H9 (cell line): Measurements from ENCODE around the gene DEPDC5. TPM values are rescaled to one million over a fixed set of nuclear protein-coding genes. Genes with fewer than 3 reads are reported as not detected.

Experiments
- DNase-seq: peaks from one replicate; pipeline ENCODE4 v3.0.0-alpha.2; 2017
- H2AFZ ChIP-seq: one replicate; pipeline ENCODE4 v1.6.1; 2013; ENCODE audit warnings: mild to moderate bottlenecking, low read length, control low read depth, moderate library complexity
- H2AK5ac ChIP-seq: 2 replicates; pipeline ENCODE4 v1.6.1; 2013; ENCODE audit warnings: low read length, control low read depth, mixed read lengths; ENCODE audit not compliant: insufficient read length
- H2BK120ac ChIP-seq: one replicate; pipeline ENCODE4 v1.6.1; 2013; ENCODE audit warnings: low read depth, mild to moderate bottlenecking, low read length, control low read depth, inconsistent platforms; ENCODE audit not compliant: poor library complexity, severe bottlenecking
- H2BK12ac ChIP-seq: 2 replicates; pipeline ENCODE4 v1.6.1; 2013; ENCODE audit warnings: low read length, control low read depth, mixed read lengths, low read depth; ENCODE audit not compliant: insufficient read length
- H2BK15ac ChIP-seq: 2 replicates; pipeline ENCODE4 v1.6.1; 2013; ENCODE audit warnings: low read depth, low read length, control low read depth
- H2BK20ac ChIP-seq: one replicate; pipeline ENCODE4 v1.6.1; 2013; ENCODE audit warnings: low read depth, mild to moderate bottlenecking, low read length, control low read depth, inconsistent platforms; ENCODE audit not compliant: poor library complexity, severe bottlenecking
- H2BK5ac ChIP-seq: 2 replicates; pipeline ENCODE4 v1.6.1; 2013; ENCODE audit warnings: low read length, control low read depth, mixed read lengths; ENCODE audit not compliant: insufficient read length
- H3K14ac ChIP-seq: 2 replicates; pipeline ENCODE4 v1.6.1; 2013; ENCODE audit warnings: low read length, control low read depth; ENCODE audit not compliant: insufficient read depth
- H3K18ac ChIP-seq: 2 replicates; pipeline ENCODE4 v1.6.1; 2013; ENCODE audit warnings: low read depth, mild to moderate bottlenecking, mixed read lengths, low read length, control low read depth; ENCODE audit not compliant: insufficient read length
- H3K23ac ChIP-seq: 2 replicates; pipeline ENCODE4 v1.6.1; 2013; ENCODE audit warnings: low read length, control low read depth, mixed read lengths, low read depth; ENCODE audit not compliant: insufficient read length
- H3K23me2 ChIP-seq: 2 replicates; pipeline ENCODE4 v1.6.1; 2013; ENCODE audit warnings: low read depth, mild to moderate bottlenecking, mixed read lengths, low read length, control low read depth; ENCODE audit not compliant: insufficient read length, poor library complexity, severe bottlenecking
- H3K27ac ChIP-seq: 2 replicates; pipeline ENCODE4 v1.5.1; 2013; ENCODE audit warnings: low read length, control low read depth, mixed read lengths, low read depth; ENCODE audit not compliant: insufficient read length
- H3K27me3 ChIP-seq: 2 replicates; pipeline ENCODE4 v1.6.1; 2013; ENCODE audit warnings: low read length, control low read depth, inconsistent platforms; ENCODE audit not compliant: insufficient read depth
- H3K4ac ChIP-seq: 2 replicates; pipeline ENCODE4 v1.6.1; 2013; ENCODE audit warnings: low read depth, mild to moderate bottlenecking, control low read depth, inconsistent platforms, low read length, moderate library complexity
- H3K4me1 ChIP-seq: 2 replicates; pipeline ENCODE4 v1.6.1; 2013; ENCODE audit warnings: low read length, control low read depth, inconsistent platforms; ENCODE audit not compliant: insufficient read depth
- H3K4me2 ChIP-seq: 2 replicates; pipeline ENCODE4 v1.6.1; 2013; ENCODE audit warnings: low read length, control low read depth, mixed read lengths; ENCODE audit not compliant: insufficient read length, insufficient read depth
- H3K56ac ChIP-seq: 2 replicates; pipeline ENCODE4 v1.6.1; 2013; ENCODE audit warnings: low read depth, mild to moderate bottlenecking, mixed read lengths, low read length, control low read depth; ENCODE audit not compliant: insufficient read length
- H3K79me1 ChIP-seq: 2 replicates; pipeline ENCODE4 v1.6.1; 2013; ENCODE audit warnings: low read depth, mild to moderate bottlenecking, moderate library complexity, low read length, control low read depth, inconsistent platforms; ENCODE audit not compliant: insufficient read depth, poor library complexity, severe bottlenecking
- H3K79me2 ChIP-seq: 2 replicates; pipeline ENCODE4 v1.6.1; 2013; ENCODE audit warnings: low read length, control low read depth, inconsistent platforms; ENCODE audit not compliant: insufficient read depth
- H3K9ac ChIP-seq: 2 replicates; pipeline ENCODE4 v1.6.1; 2013; ENCODE audit warnings: low read length, control low read depth, mixed read lengths; ENCODE audit not compliant: insufficient read length; ENCODE audit errors: extremely low read depth
- H3K9me3 ChIP-seq: one replicate; pipeline ENCODE4 v1.6.1; 2013; ENCODE audit warnings: low read depth, low read length, inconsistent platforms; ENCODE audit not compliant: control insufficient read depth
- H3T11ph ChIP-seq: one replicate; pipeline ENCODE4 v1.6.1; 2013; ENCODE audit warnings: mild to moderate bottlenecking, low read length, control low read depth, inconsistent platforms
- H4K20me1 ChIP-seq: one replicate; pipeline ENCODE4 v1.6.1; 2013; ENCODE audit not compliant: control insufficient read depth, insufficient read length, insufficient read depth
- H4K5ac ChIP-seq: 2 replicates; pipeline ENCODE4 v1.6.1; 2013; ENCODE audit warnings: low read depth, mild to moderate bottlenecking, mixed read lengths, low read length, control low read depth; ENCODE audit not compliant: insufficient read length
- H4K8ac ChIP-seq: replicated peaks from 2 replicates; pipeline ENCODE4 v1.6.1; 2013; ENCODE audit warnings: low read length, control low read depth, mixed read lengths, low read depth; ENCODE audit not compliant: insufficient read length
- H4K91ac ChIP-seq: 2 replicates; pipeline ENCODE4 v1.6.1; 2013; ENCODE audit warnings: low read depth, mild to moderate bottlenecking, moderate library complexity, mixed read lengths, low read length, control low read depth; ENCODE audit not compliant: insufficient read length
- H3K27ac Mint-ChIP-seq, 3 experiments: 2 replicates in 2 of 3; 3 replicates in 1 of 3; pipeline ENCODE4 v1.8.0; 2020 to 2021; ENCODE audit warnings: mixed read lengths in 3 of 3, mild to moderate bottlenecking in 1 of 3, moderate library complexity in 1 of 3
- H3K27me3 Mint-ChIP-seq: 2 replicates; pipeline ENCODE4 v1.8.0; 2021; ENCODE audit warnings: low read depth, mild to moderate bottlenecking, moderate library complexity, mixed read lengths
- H3K36me3 Mint-ChIP-seq, 3 experiments: 2 replicates in 2 of 3; 3 replicates in 1 of 3; pipeline ENCODE4 v1.8.0; 2020 to 2021; ENCODE audit warnings: low read depth in 3 of 3, mixed read lengths in 3 of 3; ENCODE audit not compliant: insufficient read depth in 1 of 3
- H3K4me1 Mint-ChIP-seq, 2 experiments: 2 replicates each; pipeline ENCODE4 v1.8.0; 2020; ENCODE audit warnings: mixed read lengths in 2 of 2
- H3K4me3 Mint-ChIP-seq, 2 experiments: 2 replicates in 1 of 2; 3 replicates in 1 of 2; pipeline ENCODE4 v1.8.0; 2020 to 2021; ENCODE audit warnings: mild to moderate bottlenecking in 2 of 2, mixed read lengths in 2 of 2, moderate library complexity in 1 of 2
- H3K9me3 Mint-ChIP-seq, 2 experiments: 2 replicates in 1 of 2; 3 replicates in 1 of 2; pipeline ENCODE4 v1.8.0; 2020; ENCODE audit warnings: mild to moderate bottlenecking in 2 of 2, mixed read lengths in 2 of 2, moderate library complexity in 1 of 2
- WGBS: extraction: QIAGEN DNeasy Blood & Tissue Kit; methylation state at CpG from one replicate; pipeline ENCODE4 v1.1.7; 2013; ENCODE audit warnings: missing lambda C conversion rate, low lambda C conversion rate, mixed read lengths; ENCODE audit not compliant: insufficient read length; ENCODE audit errors: extremely low coverage; 5-methylcytosine and 5-hydroxymethylcytosine counted together
- total RNA-seq: library from RNA; stranded (reverse); gene quantifications from 2 replicates; pipeline ENCODE4 v1.2.1, GENCODE V29; 2021
- TF ChIP-seq, protein P1 (sequence below): fragments of 200-600 bp; sonication (generic); conservative IDR thresholded peaks from 3 replicates; pipeline ENCODE4 v1.8.0; 2021; ENCODE audit warnings: antibody characterized with exemption, mild to moderate bottlenecking

DEPDC5 gene
- total RNA-seq, 1 experiment from 2014 or later: 29.2 TPM

DNA sequence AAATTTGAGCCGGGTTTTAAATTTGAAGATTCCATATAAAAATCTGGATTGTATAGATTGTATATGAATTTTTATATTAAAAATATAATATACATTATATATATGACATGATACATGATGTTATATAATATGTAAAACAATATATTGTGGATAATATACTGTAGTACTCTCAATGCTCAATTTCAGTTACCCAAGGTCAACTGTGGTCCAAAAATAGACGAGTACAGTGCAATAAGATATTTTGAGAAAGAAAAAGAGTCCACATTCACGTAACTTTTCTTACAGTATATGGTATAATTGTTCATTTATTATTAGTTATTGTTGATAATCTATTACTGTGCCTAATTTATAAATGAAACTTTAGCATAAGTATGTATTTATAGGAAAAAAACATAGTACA lies 96.3 kb downstream of the DEPDC5 start:
- Histone ChIP-seq H3T11ph (no peak overlapping the region), H3K79me2 (no peaks in the 10 kb centered on the region), H4K5ac (no peak overlapping the region), H2BK20ac (no peak overlapping the region), H2BK15ac (no peak overlapping the region), H2AFZ (no peak overlapping the region), H2BK120ac (no peak overlapping the region), H3K79me1 (no peaks in the 10 kb centered on the region), H3K18ac (no peak overlapping the region), H3K27ac (no peak overlapping the region), H3K56ac (no peak overlapping the region), H3K4me2 (no peak overlapping the region), H3K9me3 (no peaks in the 10 kb centered on the region), H3K4me1 (no peaks in the 10 kb centered on the region), H3K27me3 (no peaks in the 10 kb centered on the region), H2BK5ac (no peak overlapping the region), H2BK12ac (no peak overlapping the region), H4K8ac (no peak overlapping the region), H3K4ac (no peak overlapping the region), H3K14ac (no peak overlapping the region), H3K9ac (no peak overlapping the region), H4K20me1 (no peaks in the 10 kb centered on the region), H3K23me2 (no peaks in the 10 kb centered on the region), H4K91ac (no peak overlapping the region), H2AK5ac (no peak overlapping the region), H3K23ac (no peak overlapping the region)
- TF ChIP-seq, protein P1, sequence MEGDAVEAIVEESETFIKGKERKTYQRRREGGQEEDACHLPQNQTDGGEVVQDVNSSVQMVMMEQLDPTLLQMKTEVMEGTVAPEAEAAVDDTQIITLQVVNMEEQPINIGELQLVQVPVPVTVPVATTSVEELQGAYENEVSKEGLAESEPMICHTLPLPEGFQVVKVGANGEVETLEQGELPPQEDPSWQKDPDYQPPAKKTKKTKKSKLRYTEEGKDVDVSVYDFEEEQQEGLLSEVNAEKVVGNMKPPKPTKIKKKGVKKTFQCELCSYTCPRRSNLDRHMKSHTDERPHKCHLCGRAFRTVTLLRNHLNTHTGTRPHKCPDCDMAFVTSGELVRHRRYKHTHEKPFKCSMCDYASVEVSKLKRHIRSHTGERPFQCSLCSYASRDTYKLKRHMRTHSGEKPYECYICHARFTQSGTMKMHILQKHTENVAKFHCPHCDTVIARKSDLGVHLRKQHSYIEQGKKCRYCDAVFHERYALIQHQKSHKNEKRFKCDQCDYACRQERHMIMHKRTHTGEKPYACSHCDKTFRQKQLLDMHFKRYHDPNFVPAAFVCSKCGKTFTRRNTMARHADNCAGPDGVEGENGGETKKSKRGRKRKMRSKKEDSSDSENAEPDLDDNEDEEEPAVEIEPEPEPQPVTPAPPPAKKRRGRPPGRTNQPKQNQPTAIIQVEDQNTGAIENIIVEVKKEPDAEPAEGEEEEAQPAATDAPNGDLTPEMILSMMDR: no peak
- no peaks in the 10 kb centered on the region for H3K27me3 Mint-ChIP-seq
- DNase-seq: no peak
- WGBS: no CpG with 5 or more reads among the region's 3 CpGs
- peaks cover 19 to 21% of the 10 kb centered on the region in 2 experiments for H3K9me3 Mint-ChIP-seq
- no peak overlapping the region for H3K4me3 Mint-ChIP-seq
- H3K4me1 Mint-ChIP-seq: peaks cover 4 to 9% of the 10 kb centered on the region in 2 experiments; a peak in 2 of 4 replicates
- peaks cover 35 to 62% (median 52%) of the 10 kb centered on the region in 3 experiments for H3K36me3 Mint-ChIP-seq
- H3K27ac Mint-ChIP-seq: no peak overlapping the region
